HepG2 (cell line): ENCODE results near the gene IPO13. TPM values are rescaled to one million over a fixed set of nuclear protein-coding genes. Genes with fewer than 3 reads are reported as not detected.

ENCODE experiments used
- AGO2 ChIP-seq: fragments of 200-400 bp; formaldehyde crosslinking; optimal IDR thresholded peaks from 2 replicates; pipeline ENCODE3; 2017; ENCODE audit warnings: mild to moderate bottlenecking, low read depth, low read length, moderate library complexity
- ARID4A ChIP-seq: sonication (generic); formaldehyde crosslinking; IDR thresholded peaks from 2 replicates; pipeline ENCODE4 v1.5.0; 2020; ENCODE audit warnings: mild to moderate bottlenecking, missing genetic modification reagents, borderline replicate concordance
- FOSL2 ChIP-seq: sonication (generic); formaldehyde crosslinking; IDR thresholded peaks from 2 replicates; pipeline ENCODE4 v1.4.0; 2020; ENCODE audit warnings: missing genetic modification reagents
- RFX3 ChIP-seq: IDR thresholded peaks from 2 replicates; pipeline ENCODE4 v1.6.1; 2016; ENCODE audit warnings: missing biosample characterization, missing genetic modification reagents
- ZNF101 ChIP-seq: sonication (generic); formaldehyde crosslinking; IDR thresholded peaks from 2 replicates; pipeline ENCODE4 v1.4.0; 2020; ENCODE audit warnings: mild to moderate bottlenecking, low read depth, missing genetic modification reagents, borderline replicate concordance
- ZNF318 ChIP-seq: sonication (generic); formaldehyde crosslinking; IDR thresholded peaks from 2 replicates; pipeline ENCODE4 v1.4.0; 2020; ENCODE audit warnings: mild to moderate bottlenecking, missing genetic modification reagents
- ZNF512 ChIP-seq: sonication (generic); formaldehyde crosslinking; IDR thresholded peaks from 2 replicates; pipeline ENCODE4 v1.4.0; 2020; ENCODE audit warnings: mild to moderate bottlenecking, missing genetic modification reagents
- ZNF572 ChIP-seq: sonication (generic); formaldehyde crosslinking; IDR thresholded peaks from 2 replicates; pipeline ENCODE4 v1.5.1; 2020; ENCODE audit warnings: mild to moderate bottlenecking, missing genetic modification reagents
- ZNF761 ChIP-seq: sonication (generic); formaldehyde crosslinking; conservative IDR thresholded peaks from 2 replicates; pipeline ENCODE4 v1.4.0; 2020; ENCODE audit warnings: mild to moderate bottlenecking, missing genetic modification reagents
- ZNF770 ChIP-seq: sonication (generic); formaldehyde crosslinking; IDR thresholded peaks from 2 replicates; pipeline ENCODE4 v1.5.0; 2020; ENCODE audit warnings: mild to moderate bottlenecking, missing genetic modification reagents
- ZNF772 ChIP-seq: sonication (generic); formaldehyde crosslinking; IDR thresholded peaks from 2 replicates; pipeline ENCODE4 v1.5.0; 2020; ENCODE audit warnings: mild to moderate bottlenecking, missing genetic modification reagents
- polyA plus RNA-seq, 8 experiments: library from polyadenylated mRNA; depleted of rRNA in 3 of 8; stranded (reverse) in 7 of 8; unstranded in 1 of 8; fragments of >200 nt; fragmentation: Illumina TruSeq in 4 of 8; extraction: Trizol in 4 of 8; gene quantifications; 2 replicates each; pipeline versions ENCODE4 v1.2.1 to v1.2.3, GENCODE V29; 2011 to 2016; ENCODE audit warnings: low read depth in 4 of 8, missing spikeins in 1 of 8, mixed read lengths in 1 of 8; ENCODE audit not compliant: insufficient read depth in 1 of 8
- total RNA-seq, 5 experiments: library from RNA; depleted of rRNA; stranded (reverse); fragments of >200 nt; fragmentation: Illumina TruSeq; extraction: Trizol; gene quantifications; 2 replicates each; pipeline ENCODE4 v1.2.3, GENCODE V29; 2016; ENCODE audit warnings: low read depth in 1 of 5

Gene IPO13
- total and polyA plus RNA-seq, 2 of the 13 experiments (the other 11 are each of a cell fraction or from before 2014, with no cell fraction given), result 12.9 to 15.6 TPM

- TF ChIP-seq AGO2, result no peak
- TF ChIP-seq RFX3, result no peak
- no peak; the same call in 1 of the 2 replicates for TF ChIP-seq ARID4A (CRISPR knock-in tag)
- TF ChIP-seq ZNF572 (CRISPR knock-in tag), result no peak
- TF ChIP-seq ZNF101, result no peak
- TF ChIP-seq ZNF318 (CRISPR knock-in tag), result no peak
- peak; percentile 29; the same call in 1 of the 2 replicates for TF ChIP-seq FOSL2 (CRISPR knock-in tag)
- no peak for TF ChIP-seq ZNF770 (CRISPR knock-in tag)
- 0 out of 2 replicates have a peak, but pooled peaks have one; percentile 64 for TF ChIP-seq ZNF761 (CRISPR knock-in tag)
- TF ChIP-seq ZNF512, result no peak
- no peak for TF ChIP-seq ZNF772 (CRISPR knock-in tag)
Observed at GRCh38 chr1:43980255-43981134, 33.7 kb downstream of the IPO13 start (continued).
